DMS79 treated with DMSO at 0.1 percent for 48 hours (cell line): ENCODE results near the gene ZNF18.

Source experiments
- DNase-seq: peaks from one replicate; lab custom pipeline; 2025; lab: John Stamatoyannopoulos, UW

The ZNF18 gene

DNA sequence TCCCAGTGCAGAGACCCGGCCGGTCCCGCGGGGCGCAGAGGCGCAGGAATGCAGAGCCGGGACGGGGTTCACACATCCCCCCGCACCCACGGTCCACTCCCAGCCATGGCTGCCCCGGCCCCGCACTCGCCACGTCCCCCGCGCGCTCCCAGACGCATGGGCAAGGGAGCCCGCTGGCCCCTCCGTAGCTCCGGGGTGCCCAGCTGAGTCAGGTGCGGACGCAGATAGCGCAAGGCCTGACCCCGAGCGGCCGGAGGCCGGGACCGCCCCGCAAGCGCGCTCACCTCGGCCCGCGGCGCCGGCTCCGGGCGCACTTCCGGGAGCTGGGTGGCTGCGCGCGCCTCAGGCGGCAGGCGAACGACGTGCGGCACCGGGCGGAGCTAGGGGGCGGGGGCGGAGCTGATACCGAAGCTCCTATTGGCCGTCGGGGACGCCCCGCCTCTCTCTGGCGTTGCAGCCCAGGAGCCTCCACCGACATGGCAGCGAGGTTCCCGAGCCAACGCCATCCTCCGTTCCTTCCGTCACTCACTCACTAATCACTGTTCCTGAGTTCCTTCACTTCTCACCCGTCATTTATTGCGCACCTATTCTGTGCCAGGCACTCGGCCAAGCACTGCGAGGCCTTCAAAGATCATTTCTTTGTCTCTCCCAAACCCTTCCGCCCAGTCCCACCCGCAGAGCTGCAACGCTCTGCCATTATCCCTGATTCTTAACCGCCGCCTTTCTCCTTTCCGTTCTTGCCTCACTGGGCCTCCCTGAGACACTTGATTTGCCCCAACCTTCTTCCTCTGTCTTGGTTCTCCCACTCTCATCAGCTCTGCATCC, at the start of gene ZNF18:
TSS of gene ZNF18 (minus strand) at position 329 of the 825 bp plus-strand sequence. CDS start 4,646 bp downstream, outside the sequence.
- DNase-seq: peak; percentile 63

DNA sequence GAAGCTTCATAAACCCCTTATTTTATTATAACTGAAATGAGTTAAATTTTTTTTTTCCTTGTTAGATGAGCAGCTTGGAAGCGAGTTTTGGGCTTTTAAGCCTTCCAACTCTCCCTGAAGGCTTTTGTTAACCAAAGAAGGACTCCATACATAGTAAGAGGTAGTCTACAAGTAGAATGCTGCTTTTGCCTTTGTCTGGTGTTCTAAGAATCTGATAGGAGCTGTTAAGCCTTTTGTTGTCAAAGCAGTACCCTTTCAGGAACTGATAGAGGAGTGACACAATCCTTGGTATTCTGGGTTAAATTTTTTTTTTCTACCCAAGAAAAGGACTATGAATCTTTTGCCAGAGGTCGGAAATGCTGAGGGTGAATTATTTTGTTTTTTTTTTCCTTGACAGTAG, 49.5 kb upstream of the ZNF18 start:
- no peak for DNase-seq

GRCh38 chr17:12043702-12044101, 46.4 kb upstream of the ZNF18 start:
- DNase-seq: no peak

- no peak for DNase-seq
Observed at GRCh38 chr17:12041312-12041711, 44.0 kb upstream of the ZNF18 start.

DNA sequence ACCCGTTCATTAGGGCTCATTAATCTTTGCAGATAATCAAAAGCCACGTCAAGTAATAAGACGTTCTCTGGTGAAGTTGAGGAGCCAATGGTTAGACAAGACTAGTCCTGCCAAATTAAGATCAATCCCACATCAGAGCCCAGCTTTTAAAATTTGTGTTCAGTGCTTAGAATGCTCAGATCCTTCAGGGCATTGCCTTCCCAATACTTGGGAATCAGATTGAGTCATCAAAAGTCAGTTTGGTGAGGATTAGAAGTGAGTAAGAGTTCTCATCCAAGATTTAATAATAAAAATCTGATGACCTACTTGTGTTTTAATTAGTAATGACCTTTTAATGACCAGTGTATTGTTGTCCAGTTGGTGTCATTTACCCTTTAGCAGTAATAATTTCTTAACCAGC, 43.2 kb upstream of the ZNF18 start:
- no peak for DNase-seq

DNA sequence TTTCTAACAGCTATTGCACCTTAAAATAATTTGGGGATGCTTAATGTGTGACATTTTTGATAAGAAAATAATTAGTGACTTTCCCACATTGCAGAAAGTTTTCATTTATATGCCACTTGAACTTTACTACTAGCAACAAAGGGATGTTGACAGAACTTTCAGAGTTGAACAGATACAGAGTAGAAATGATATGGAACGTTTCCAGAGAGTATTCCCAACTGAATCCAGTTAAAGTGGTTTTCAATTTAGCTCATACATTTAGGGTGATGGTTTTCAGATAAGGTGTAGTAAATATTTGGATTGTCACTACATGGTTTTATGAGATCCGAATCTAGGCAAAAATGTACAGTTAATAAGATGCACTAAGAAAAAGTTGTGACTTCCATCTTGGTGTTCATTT, 40.7 kb upstream of the ZNF18 start:
- no peak for DNase-seq

DNA sequence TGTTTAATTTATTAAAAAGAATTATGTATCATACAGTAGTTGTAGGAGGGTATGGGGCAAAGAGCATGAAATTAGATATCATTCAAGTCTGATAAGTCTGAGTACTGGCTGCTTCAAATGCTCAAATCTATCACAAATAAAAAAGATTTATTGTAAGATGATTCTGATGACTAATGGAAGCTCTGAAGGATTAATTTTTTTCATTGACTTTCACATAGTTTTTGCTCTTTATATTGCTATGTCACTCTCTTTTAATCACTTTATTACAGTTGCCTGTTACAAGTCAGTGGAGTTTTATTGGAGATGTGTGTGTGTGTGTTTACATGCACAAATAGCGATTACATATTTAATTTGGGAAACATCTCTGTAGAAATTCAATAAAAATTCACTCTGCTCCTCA, 38.4 kb upstream of the ZNF18 start:
- DNase-seq: no peak

DNA sequence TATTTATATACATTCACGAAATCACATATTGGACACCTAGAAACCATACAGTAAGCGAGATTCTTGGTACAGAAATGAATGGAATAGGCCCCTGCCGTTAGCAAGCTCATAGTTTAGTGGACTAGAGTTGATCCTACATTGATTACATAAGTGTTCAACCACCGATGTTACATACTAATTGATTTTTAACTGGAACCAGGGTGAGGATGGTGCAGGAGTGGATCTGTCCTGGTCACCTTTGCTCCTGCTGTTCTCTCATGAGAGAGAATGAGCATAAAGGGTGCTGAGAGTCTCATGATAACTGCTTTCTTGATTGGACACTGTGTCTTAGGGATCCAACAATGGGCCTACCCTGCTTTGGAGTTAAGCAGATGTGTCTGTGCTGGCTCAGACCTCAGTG, 37.3 kb upstream of the ZNF18 start:
- DNase-seq: no peak

DNA sequence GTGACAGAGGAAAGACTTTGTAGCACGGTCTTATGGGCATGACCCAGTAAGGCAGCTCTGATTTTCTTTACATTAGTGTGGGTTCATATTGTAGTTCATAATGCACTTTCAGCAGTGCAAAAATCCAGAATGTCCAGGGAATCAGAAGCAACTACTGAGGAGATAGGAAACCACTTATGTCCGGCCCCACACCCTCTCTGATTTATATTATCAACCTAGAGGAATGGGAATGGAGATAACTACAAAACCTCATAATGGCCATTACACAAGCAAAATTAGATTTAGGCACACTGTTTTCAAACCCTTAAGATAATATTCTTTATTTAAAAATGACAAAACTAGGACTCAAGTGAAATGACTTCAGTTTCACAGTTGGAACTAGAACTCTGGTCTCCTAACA, 31.3 kb upstream of the ZNF18 start:
- DNase-seq: no peak

DNA sequence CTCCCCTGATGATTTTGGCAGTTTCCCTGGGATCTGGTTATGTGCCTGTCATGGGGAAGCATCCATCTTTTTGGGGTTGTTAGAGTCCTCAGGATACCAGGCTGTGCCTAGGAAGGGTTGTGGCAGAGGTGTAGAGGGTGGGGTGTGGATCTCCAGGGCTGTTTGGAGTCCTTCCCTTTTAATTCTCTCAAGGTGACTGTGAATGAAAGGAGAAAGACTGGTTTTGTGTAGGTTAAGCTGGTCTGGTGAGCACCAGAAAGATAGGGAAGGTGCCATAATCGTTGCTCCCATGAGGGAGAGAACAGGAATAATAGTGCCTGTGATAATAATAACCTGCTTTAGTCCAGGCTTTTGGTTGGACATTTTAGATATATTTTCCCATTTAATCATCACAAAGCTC, 30.4 kb upstream of the ZNF18 start:
- DNase-seq: no peak

- DNase-seq: no peak
Observed at GRCh38 chr17:12024327-12024726, 27.1 kb upstream of the ZNF18 start.

- no peak for DNase-seq
Observed at GRCh38 chr17:12022310-12022709, 25.0 kb upstream of the ZNF18 start.

- DNase-seq: no peak
Observed at GRCh38 chr17:12021623-12022140, 24.4 kb upstream of the ZNF18 start.

DNA sequence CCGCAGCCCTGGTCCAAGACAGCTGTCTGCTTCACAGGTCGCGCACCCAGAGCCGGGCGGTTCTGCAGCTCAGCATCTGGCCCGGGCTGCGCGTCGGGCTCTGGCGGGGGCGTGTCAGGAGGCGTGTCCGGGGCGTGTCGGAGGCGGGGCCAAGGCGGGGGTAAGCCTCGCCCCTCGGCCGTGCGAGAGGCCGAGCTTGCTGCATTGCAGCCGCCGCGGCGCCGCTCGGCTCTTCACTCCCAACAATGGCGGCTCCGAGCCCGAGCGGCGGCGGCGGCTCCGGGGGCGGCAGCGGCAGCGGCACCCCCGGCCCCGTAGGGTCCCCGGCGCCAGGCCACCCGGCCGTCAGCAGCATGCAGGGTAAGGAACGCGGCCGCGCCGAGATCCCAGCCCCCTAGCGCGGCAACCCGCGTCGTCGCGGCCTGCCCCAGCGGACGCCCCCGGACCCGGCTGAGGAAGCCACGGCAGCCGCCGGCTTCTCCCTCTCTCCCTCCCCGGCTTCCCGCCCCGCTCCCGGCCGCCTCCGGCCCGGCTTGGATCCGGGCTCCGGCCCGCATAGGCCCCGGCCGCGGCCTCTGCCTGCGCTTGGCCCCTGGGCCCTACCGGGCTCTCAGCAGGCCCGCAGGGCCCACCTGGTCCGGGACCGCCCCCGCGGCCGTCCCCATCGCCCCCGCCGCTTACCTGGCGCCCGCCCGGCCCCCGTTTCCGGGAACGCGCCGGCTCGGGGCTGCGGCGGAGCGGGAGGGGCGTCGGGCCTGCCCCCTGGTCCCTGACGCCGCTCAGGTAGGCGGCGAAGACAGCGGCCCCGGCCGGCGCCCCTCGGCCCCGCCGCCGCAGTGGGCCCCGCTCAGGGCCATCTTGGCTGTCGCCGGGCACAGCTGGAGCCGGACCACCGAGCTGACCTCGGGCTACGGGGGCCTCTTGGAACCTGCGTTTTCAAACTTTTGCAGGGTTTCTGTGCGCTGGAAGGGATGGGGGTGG, 23.7 kb upstream of the ZNF18 start, which contains the start of gene MAP2K4:
TSS of gene MAP2K4 (plus strand) at position 236 of the 981 bp plus-strand sequence. CDS start at position 246, 10 bp downstream.
- DNase-seq: peak; percentile 17

GRCh38 chr17:12007466-12007865, 10.2 kb upstream of the ZNF18 start:
- no peak for DNase-seq

DNA sequence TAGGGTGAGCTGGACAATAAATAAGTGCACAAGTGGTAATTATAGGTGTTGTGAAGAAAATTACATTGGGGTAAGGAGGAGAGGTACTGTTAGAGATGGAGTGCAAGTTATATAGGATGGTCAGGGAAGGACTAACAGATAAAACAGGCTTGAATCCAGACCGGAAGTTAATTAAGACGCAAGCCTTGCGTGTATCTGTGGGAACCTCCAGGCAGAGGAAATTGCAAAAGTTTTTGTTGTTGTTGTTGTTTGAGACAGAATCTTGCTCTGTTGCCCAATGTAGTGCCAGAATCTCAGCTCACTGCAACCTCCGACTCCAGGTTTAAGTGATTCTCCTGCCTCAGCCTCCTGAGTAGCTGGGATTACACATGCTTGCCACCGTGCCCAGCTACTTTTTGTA, 2.4 kb upstream of the ZNF18 start:
- DNase-seq: no peak

GRCh38 chr17:11997972-11998233, 628 bp upstream of the ZNF18 start:
- DNase-seq: no peak

DNA sequence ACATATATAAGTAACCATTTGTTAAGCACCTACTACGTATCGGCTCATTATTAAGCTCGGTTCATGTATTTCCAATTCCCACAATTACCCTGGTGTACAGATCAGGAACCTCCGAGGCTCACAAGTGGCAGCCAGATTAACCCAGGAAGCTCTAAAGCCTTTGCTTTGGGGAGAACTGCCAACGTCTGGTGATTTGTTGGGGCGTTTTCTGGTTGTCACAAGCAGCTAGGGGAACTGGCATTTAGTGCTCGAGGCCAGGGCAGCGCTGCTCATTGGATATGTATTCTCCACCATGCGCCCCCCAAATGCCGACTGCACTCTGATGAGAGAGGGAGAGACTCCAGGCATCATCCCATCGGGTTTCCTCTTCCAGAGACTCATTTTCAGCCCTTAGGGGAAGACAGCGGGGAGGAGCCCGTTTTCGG, 541 bp downstream of the ZNF18 start:
- DNase-seq: peak; percentile 31

- no peak for DNase-seq
Observed at GRCh38 chr17:11991461-11991860, 5.8 kb downstream of the ZNF18 start.

DNA sequence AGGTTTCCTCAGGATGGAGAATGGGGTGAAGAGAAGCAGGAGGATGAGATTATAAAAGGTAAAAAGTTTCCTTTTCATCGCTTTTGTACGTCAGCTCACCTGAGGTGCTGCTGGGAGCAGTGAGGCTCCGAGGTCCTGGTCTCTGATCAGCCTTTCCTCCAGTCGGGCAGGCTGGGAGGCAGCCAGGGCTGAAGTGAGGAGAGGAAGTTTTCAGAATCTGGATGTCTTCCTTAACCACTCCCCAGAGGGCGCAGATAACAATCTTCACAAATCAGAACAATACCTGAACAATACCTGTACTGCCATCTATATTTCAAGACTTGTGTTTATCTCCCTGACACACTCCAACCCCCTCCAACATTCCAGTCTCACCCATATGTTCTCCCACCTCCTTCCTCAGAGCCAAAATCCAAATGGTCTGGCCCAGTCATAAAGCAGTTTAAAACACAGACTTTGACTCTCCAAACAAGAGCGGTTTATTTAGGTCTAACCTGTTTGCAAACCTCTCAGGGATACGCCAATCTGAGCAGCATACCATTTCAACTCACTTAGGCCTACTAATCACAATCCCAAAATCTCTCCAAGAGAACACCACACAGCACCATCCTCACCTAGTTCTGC, 6.8 kb downstream of the ZNF18 start:
- DNase-seq: no peak

- no peak for DNase-seq
Observed at GRCh38 chr17:11986942-11987329, 10.3 kb downstream of the ZNF18 start.

- no peak for DNase-seq
Observed at GRCh38 chr17:11986179-11986941, 10.9 kb downstream of the ZNF18 start.
